Activated CD8-positive, alpha-beta T cell treated with anti-CD3 and anti-CD28 coated beads for 36 hours (primary cell): Measurements from ENCODE around the gene FBXW11. TPM values are rescaled to one million over a fixed set of nuclear protein-coding genes. Genes with fewer than 3 reads are reported as not detected.

ENCODE experiments used
- ATAC-seq: fragments of 200-7000 bp; cut with Tn5 transposase; one replicate; pipeline ENCODE4 v1.10.0; 2021; ENCODE audit warnings: mild to moderate bottlenecking, moderate library complexity
- CTCF ChIA-PET: fragments of 350-600 bp; sonication (Branson Sonifier 250); formaldehyde crosslinking; loops from one replicate; lab custom pipeline; 2021; ENCODE audit warnings: antibody characterized with exemption; lab: Charles Lee
- POLR2A ChIA-PET: fragments of 350-600 bp; sonication (Branson Sonifier 250); formaldehyde crosslinking; loops from one replicate; lab custom pipeline; 2021; ENCODE audit warnings: antibody characterized with exemption; lab: Charles Lee
- DNase-seq: peaks from one replicate; pipeline ENCODE4 v3.0.0-alpha.2; 2020
- H3K27ac Mint-ChIP-seq: one replicate; pipeline ENCODE4 v1.8.0; 2021; ENCODE audit warnings: mild to moderate bottlenecking, mixed read lengths
- H3K27me3 Mint-ChIP-seq: one replicate; pipeline ENCODE4 v1.8.0; 2021; ENCODE audit warnings: mixed read lengths
- H3K36me3 Mint-ChIP-seq: one replicate; pipeline ENCODE4 v1.8.0; 2021; ENCODE audit warnings: low read depth, mixed read lengths
- H3K4me1 Mint-ChIP-seq: one replicate; pipeline ENCODE4 v1.8.0; 2021; ENCODE audit warnings: low read depth, mixed read lengths
- H3K4me3 Mint-ChIP-seq: one replicate; pipeline ENCODE4 v1.8.0; 2021; ENCODE audit warnings: mild to moderate bottlenecking, moderate library complexity, mixed read lengths
- H3K9me3 Mint-ChIP-seq: one replicate; pipeline ENCODE4 v1.8.0; 2021; ENCODE audit warnings: mixed read lengths
- CTCF ChIP-seq: fragments of 200-600 bp; IDR thresholded peaks from one replicate; pipeline ENCODE4 v1.8.0; 2022; ENCODE audit warnings: antibody characterized with exemption, mild to moderate bottlenecking
- intact Hi-C: fragments of 100-400 bp; cut with micrococcal nuclease; formaldehyde crosslinking; loops from one replicate; pipeline ENCODE4 v1.10.0; 2022
- total RNA-seq, 2 experiments: library from RNA; stranded (reverse); gene quantifications; one replicate each; pipeline ENCODE4 v1.2.3, GENCODE V29; 2021

Gene FBXW11
- total RNA-seq, 2 experiments from 2014 or later = 49.3 to 52.6 TPM

GRCh38 chr5:171848006-171848405, 158.4 kb downstream of the FBXW11 start:
- POLR2A ChIA-PET = no interaction called here
- intact Hi-C loops = no loop called here
- Mint-ChIP-seq H3K4me3 (no peak overlapping the region), H3K9me3 (no peaks in the 10 kb centered on the region), H3K4me1 (no peaks in the 10 kb centered on the region), H3K27ac (no peak overlapping the region), H3K36me3 (no peaks in the 10 kb centered on the region), H3K27me3 (no peaks in the 10 kb centered on the region)
- CTCF ChIA-PET = no interaction called here
- ATAC-seq (no peak), DNase-seq (no peak)
- no peak for TF ChIP-seq CTCF

GRCh38 chr5:171847026-171847425, 159.4 kb downstream of the FBXW11 start:
- Mint-ChIP-seq H3K27me3 (no peaks in the 10 kb centered on the region), H3K9me3 (no peaks in the 10 kb centered on the region), H3K36me3 (no peaks in the 10 kb centered on the region), H3K27ac (no peak overlapping the region), H3K4me1 (no peaks in the 10 kb centered on the region), H3K4me3 (no peak overlapping the region)
- TF ChIP-seq CTCF = no peak
- ChIA-PET POLR2A (no interaction called here), CTCF (no interaction called here)
- intact Hi-C loops = no loop called here
- no peak for DNase-seq
- ATAC-seq = no peak

GRCh38 chr5:171846323-171846722, 160.1 kb downstream of the FBXW11 start:
- POLR2A ChIA-PET = no interaction called here
- DNase-seq (no peak), ATAC-seq (no peak)
- TF ChIP-seq CTCF = no peak
- no peaks in the 10 kb centered on the region for H3K36me3 Mint-ChIP-seq
- H3K4me1 Mint-ChIP-seq = no peaks in the 10 kb centered on the region
- H3K27me3 Mint-ChIP-seq = no peaks in the 10 kb centered on the region
- CTCF ChIA-PET = no interaction called here
- no peaks in the 10 kb centered on the region for H3K9me3 Mint-ChIP-seq
- intact Hi-C loops = no loop called here
- H3K4me3 Mint-ChIP-seq = no peak overlapping the region
- no peak overlapping the region for H3K27ac Mint-ChIP-seq

GRCh38 chr5:171845857-171846256, 160.6 kb downstream of the FBXW11 start:
- no peaks in the 10 kb centered on the region for H3K27me3 Mint-ChIP-seq
- H3K4me3 Mint-ChIP-seq = no peak overlapping the region
- TF ChIP-seq CTCF = no peak
- ATAC-seq = no peak
- POLR2A ChIA-PET = no interaction called here
- no peak for DNase-seq
- intact Hi-C loops = no loop called here
- CTCF ChIA-PET = no interaction called here
- H3K9me3 Mint-ChIP-seq = no peaks in the 10 kb centered on the region
- no peaks in the 10 kb centered on the region for H3K4me1 Mint-ChIP-seq
- no peaks in the 10 kb centered on the region for H3K36me3 Mint-ChIP-seq
- H3K27ac Mint-ChIP-seq = no peak overlapping the region

GRCh38 chr5:171845040-171845630, 161.3 kb downstream of the FBXW11 start:
- DNase-seq (no peak), ATAC-seq (no peak)
- no peaks in the 10 kb centered on the region for H3K9me3 Mint-ChIP-seq
- H3K4me1 Mint-ChIP-seq = no peaks in the 10 kb centered on the region
- no peaks in the 10 kb centered on the region for H3K36me3 Mint-ChIP-seq
- POLR2A ChIA-PET = interaction anchor here (0.6 kb wide), 1 partner anchor 891 kb away, joined by 3 read pairs; no protein-coding TSS in a partner anchor
- H3K27me3 Mint-ChIP-seq = no peaks in the 10 kb centered on the region
- TF ChIP-seq CTCF = no peak
- CTCF ChIA-PET = no interaction called here
- H3K27ac Mint-ChIP-seq = no peak overlapping the region
- H3K4me3 Mint-ChIP-seq = no peak overlapping the region
- intact Hi-C loops = no loop called here
